T-helper 2 cell (primary cell): Measurements from ENCODE around the gene ARHGAP19.
A peak's percentile ranks its signal among the peaks of the same experiment; 100 is the strongest.

Experiments
- DNase-seq, 5 experiments: peaks; one replicate each; pipeline versions ENCODE4 v3.0.0 to v3.0.0-alpha.2; 2012 to 2022

The ARHGAP19 gene

DNA sequence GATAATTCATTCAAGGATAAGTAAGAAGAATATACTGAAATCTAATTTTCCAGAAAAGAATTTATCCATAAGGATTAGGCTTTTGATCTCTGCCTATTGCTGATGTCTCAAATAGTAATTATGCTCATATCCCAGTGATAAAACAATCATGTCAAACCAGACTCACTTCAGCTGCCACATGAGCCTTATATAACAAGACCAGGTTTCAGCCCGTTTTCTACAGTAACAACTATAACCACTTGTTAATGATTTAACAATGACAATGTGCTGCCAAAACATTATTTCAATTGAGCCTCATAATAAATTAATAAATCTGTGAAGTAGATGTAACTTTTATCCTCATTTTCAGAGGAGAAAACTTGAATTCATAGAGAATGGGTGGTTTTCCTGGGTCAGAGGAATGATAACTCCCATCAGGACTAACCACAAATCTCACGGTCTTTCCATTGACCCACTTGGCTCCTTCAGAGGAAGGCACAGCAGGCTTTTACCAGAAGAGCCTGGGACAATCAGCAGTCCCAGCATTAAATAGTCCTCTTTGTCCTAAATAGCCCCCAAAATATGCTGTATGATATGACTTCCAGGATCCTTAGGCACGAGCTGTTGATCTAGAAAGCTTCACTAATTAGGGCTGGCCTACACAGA, 64.2 kb downstream of the ARHGAP19 start:
- no peak for DNase-seq

DNA sequence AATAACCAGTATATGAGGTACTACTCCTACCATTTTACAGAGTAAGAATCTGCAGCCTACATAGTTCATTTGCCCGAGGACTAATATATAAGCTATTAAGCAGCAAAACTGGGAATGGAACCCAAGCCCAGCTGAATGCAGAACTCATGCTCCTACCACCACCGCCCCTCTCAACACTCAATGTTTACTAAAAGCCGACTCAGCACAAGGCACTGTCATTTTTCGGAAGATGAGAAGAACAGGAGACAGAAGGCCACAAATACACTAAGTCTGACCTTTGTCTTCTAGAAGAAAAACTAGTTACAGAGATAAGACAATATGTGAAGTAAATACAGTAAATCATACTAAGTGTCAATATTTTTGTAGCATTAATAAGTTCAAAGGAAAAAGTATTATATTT, 66.0 kb downstream of the ARHGAP19 start:
- no peak for DNase-seq

GRCh38 chr10:97224483-97225435, 67.7 kb downstream of the ARHGAP19 start:
- peak in 1 of 5 experiments; percentile 57 for DNase-seq

GRCh38 chr10:97222326-97222961, 70.0 kb downstream of the ARHGAP19 start:
- no peak for DNase-seq

DNA sequence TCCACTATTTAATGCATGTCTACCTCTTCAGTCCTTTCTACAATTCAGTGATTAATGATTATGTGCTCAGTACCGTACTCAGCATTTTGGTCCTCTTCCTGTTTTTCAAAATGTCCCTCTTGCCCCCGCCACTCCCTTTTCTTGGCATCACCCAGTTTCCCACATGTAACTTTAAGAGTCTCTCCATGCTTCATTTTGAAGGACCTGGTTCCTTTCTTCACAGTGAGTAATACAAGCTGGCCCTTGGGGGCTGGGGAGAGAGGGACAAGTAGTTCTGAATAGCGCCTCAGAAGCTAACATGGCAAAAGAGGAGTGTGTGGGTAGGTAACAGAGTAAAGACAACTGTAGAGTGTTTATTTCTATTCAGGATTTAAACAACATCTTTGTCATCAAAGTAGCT, 72.1 kb downstream of the ARHGAP19 start:
- no peak for DNase-seq

GRCh38 chr10:97217299-97217698, 75.1 kb downstream of the ARHGAP19 start:
- DNase-seq, result no peak

DNA sequence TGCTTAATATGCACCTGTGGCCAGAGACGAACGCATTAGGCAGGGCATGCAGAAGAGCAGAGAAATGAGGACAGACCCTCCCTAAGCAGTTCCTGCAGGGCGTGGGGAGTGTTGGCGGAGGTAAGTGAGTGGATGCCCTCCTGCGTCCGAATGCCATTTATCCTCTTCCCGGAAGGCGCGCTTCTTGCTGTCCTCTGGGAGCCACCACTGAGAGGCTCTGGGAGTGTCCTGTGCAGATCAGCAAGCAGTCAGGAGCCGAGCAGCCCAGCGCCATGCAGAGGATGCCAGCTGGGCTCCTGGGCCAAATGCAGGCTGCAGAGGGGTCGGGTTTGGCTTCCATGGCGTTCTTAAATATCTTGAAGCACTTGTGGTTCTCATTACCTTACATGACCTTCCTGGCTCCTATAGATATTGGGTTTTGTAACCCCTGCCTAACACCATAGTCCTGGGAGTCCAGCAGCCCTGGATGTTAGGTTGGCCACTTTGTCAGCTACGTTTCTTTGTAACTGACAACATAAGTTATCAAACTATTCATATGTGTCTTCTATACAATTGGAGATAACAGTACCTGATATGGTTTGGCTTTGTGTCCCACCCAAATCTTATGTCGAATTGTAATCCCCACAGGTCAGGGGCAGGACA, 76.7 kb downstream of the ARHGAP19 start:
- no peak for DNase-seq

DNA sequence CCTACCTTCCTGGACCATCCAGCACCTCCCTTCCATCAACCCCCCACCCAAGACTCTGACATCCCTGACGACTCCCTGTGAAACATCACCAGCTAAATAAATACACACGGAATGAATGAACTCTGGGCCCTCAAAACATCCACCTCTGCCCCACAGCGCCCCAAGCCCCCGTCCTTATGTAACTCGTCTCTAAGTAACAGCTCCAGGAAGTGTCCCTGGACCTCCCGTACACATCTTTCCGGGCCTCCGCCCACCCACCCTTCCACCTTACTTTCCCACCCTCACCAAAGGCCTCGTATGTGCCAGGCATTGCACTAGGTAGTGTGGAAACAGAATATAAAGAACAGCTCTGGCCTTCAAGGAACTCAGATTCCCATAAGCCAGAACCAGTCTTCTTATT, 79.0 kb downstream of the ARHGAP19 start:
- no peak for DNase-seq

- DNase-seq, result no peak
These were observed 81.2 kb downstream of the ARHGAP19 start for GRCh38 chr10:97211229-97211628.

DNA sequence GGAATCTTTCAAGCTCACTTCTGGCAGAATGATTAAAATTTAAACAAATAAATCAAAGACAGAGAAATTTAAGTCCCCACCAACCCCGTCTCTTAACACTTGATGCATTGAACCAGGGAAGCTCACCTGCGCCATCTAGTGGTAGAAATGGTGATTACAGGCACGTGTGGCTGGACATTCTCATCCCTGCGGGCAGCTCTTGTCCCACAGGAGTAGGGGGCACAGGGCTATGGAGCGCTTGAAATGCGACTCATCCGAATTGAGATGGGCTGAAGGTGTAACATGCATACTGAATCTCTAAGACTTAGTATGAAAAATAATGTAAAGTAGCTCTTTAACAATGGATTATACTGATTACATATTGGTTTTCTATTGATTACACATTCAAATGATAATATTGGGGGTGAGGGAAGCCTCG, 81.9 kb downstream of the ARHGAP19 start:
- peak; percentile 29 to 58 (median 47) for DNase-seq

- no peak for DNase-seq
These were observed 84.6 kb downstream of the ARHGAP19 start for GRCh38 chr10:97207756-97208346.

DNA sequence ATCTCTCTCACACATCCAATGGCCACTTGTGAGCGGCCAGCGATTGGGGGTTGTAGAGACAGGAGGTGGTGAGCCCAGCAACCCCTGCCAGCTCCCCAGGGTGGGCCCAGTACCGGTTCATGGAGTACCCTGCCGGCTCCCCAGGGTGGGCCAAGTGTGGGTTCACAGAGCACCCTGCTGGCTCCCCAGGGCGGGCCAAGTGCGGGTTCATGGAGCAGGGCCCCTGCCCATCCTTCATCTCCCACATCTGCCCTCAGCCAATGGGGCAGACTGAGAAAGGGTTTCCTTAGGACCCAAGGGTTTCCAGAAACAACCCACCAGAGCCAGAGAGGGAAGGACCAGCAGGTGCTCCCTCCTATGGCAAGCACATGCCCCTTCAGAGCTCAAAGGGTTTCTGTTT, 85.3 kb downstream of the ARHGAP19 start:
- no peak for DNase-seq

- DNase-seq, result no peak
These were observed 87.4 kb downstream of the ARHGAP19 start for GRCh38 chr10:97204826-97205679.

GRCh38 chr10:97203220-97203619, 89.2 kb downstream of the ARHGAP19 start:
- no peak for DNase-seq

DNA sequence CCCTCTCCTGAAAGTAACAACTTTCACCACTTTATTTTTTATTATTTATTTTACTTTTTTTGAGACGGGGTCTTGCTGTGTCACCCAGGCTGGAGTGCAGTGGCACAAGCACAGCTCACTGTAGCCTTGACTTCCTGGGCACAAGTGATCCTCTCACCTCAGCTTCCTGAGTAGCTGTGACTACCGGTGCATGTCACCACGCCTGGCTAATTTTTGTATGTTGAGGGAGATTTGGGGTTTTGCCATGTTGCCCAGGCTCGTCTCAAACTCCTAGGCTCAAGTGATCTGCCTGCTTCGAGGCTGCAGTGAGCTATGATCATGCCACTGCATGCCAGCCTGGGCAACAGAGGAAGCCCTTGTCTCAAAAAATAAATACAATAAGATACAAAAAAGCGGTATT, 91.8 kb downstream of the ARHGAP19 start:
- peak in 1 of 5 experiments; percentile 31 for DNase-seq

GRCh38 chr10:97199152-97199551, 93.3 kb downstream of the ARHGAP19 start:
- no peak for DNase-seq

GRCh38 chr10:97197030-97197500, 95.4 kb downstream of the ARHGAP19 start:
- DNase-seq, result no peak

DNA sequence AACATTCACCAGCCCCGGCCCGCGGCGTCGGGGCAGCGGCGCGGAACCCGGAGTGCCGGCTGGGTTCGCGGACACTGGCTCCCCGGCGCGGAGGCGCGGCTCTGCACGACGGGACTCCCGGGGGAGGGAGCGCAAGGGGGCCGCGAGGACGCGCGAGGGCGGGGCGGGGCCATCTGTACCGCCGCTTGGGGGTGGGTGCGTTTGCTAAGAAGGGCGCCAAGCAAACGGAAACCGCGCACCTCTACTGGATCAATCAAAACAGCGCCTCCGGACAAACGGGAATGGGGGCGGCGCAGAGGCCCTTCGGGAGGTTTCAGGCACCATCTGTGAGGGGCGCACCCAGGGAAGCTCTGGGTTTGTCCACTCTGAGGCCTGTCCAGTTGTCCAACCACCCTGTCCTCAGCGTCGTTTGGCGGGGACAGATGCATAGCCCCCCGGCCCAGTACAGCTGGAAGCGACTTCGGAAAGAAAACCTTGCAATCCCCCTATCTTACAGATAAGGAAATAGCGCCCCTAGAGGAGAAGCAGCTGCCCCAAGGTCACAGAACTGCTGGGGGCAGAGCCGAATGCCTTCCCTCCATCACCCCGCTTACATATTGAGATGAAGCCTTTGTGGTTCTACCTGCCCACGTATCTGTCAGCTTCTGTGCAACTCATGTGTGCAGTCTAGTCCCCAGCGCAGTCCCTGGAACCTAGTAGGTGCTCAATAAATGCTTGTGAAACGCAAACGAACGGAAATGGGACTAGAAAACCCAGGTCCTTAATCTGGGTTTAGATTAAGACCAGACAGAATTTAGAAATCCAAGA, 96.0 kb downstream of the ARHGAP19 start:
- DNase-seq, result peak; percentile 27 to 77 (median 48)

- no peak for DNase-seq
These were observed 96.7 kb downstream of the ARHGAP19 start for GRCh38 chr10:97195706-97196222.

GRCh38 chr10:97192952-97193435, 99.4 kb downstream of the ARHGAP19 start:
- no peak for DNase-seq
